ENCODE results near the gene HPX. TPM values are rescaled to one million over a fixed set of nuclear protein-coding genes. Genes with fewer than 3 reads are reported as not detected.
A peak's percentile ranks its signal among the peaks of the same experiment; 100 is the strongest.

Gene HPX
- total RNA-seq, 2 donors from 2014 or later, result 3.9 to 6.0 TPM

GRCh38 chr11:6438979-6439571 lies 1.7 kb downstream of the HPX start:
- Histone ChIP-seq H3K27me3 (ENCODE audit: control insufficient read depth, insufficient read depth, low read length, poor library complexity, severe bottlenecking) (no peaks in the 10 kb centered on the region), H3K36me3 (ENCODE audit: control insufficient read depth, insufficient read depth, low read length) (no peaks in the 10 kb centered on the region), H3K9me3 (ENCODE audit: control insufficient read depth, low read length) (no peaks in the 10 kb centered on the region), H3K27ac (ENCODE audit: low read depth, low read length) (no peak overlapping the region), H3K4me1 (ENCODE audit: control insufficient read depth, insufficient read depth, low read length) (peaks cover 21% of the 10 kb centered on the region), H3K9ac (ENCODE audit: extremely low read depth, low read length, poor library complexity, severe bottlenecking) (no peak overlapping the region), H3K4me3 (ENCODE audit: low read length) (no peak overlapping the region)
- Mint-ChIP-seq H3K4me3 (no peak overlapping the region), H3K36me3 (ENCODE audit: low read depth) (no peaks in the 10 kb centered on the region), H3K9me3 (no peaks in the 10 kb centered on the region), H3K27me3 (ENCODE audit: insufficient read depth) (no peaks in the 10 kb centered on the region), H3K4me1 (peaks cover 3% of the 10 kb centered on the region), H3K27ac (no peak overlapping the region)
- peak; percentile 87 for TF ChIP-seq CTCF (conservative IDR thresholded peaks at IDR 0.05)
- 40 to 51% methylated on average over 1 of the region's 1 CpG for WGBS, 2 experiments (ENCODE audit: insufficient coverage in 1 of 2, insufficient read length in 1 of 2)
- peak; percentile 86 for DNase-seq

GRCh38 chr11:6437993-6438392 lies 2.8 kb downstream of the HPX start:
- Histone ChIP-seq H3K4me3 (ENCODE audit: low read length) (no peak overlapping the region), H3K27me3 (ENCODE audit: control insufficient read depth, insufficient read depth, low read length, poor library complexity, severe bottlenecking) (no peaks in the 10 kb centered on the region), H3K9ac (ENCODE audit: extremely low read depth, low read length, poor library complexity, severe bottlenecking) (no peak overlapping the region), H3K27ac (ENCODE audit: low read depth, low read length) (no peak overlapping the region), H3K36me3 (ENCODE audit: control insufficient read depth, insufficient read depth, low read length) (no peaks in the 10 kb centered on the region), H3K4me1 (ENCODE audit: control insufficient read depth, insufficient read depth, low read length) (peaks cover 21% of the 10 kb centered on the region), H3K9me3 (ENCODE audit: control insufficient read depth, low read length) (no peaks in the 10 kb centered on the region)
- H3K4me1 Mint-ChIP-seq, result peaks cover 11% of the 10 kb centered on the region
- no peaks in the 10 kb centered on the region for H3K9me3 Mint-ChIP-seq
- H3K27ac Mint-ChIP-seq, result no peak overlapping the region
- no peak for TF ChIP-seq CTCF (conservative IDR thresholded peaks at IDR 0.05)
- H3K36me3 Mint-ChIP-seq (ENCODE audit: low read depth), result no peaks in the 10 kb centered on the region
- WGBS, 2 experiments (ENCODE audit: insufficient coverage in 1 of 2, insufficient read length in 1 of 2), result 94 to 100% methylated on average over 2 to 3 of the region's 3 CpGs
- no peak for DNase-seq
- H3K4me3 Mint-ChIP-seq, result no peak overlapping the region
- no peaks in the 10 kb centered on the region for H3K27me3 Mint-ChIP-seq (ENCODE audit: insufficient read depth)

- H3K4me3 ChIP-seq (ENCODE audit: low read length), result no peak overlapping the region
- no peaks in the 10 kb centered on the region for H3K27me3 Mint-ChIP-seq (ENCODE audit: insufficient read depth)
- no peak overlapping the region for H3K27ac Mint-ChIP-seq
- no peak overlapping the region for H3K9ac ChIP-seq (ENCODE audit: extremely low read depth, low read length, poor library complexity, severe bottlenecking)
- H3K4me1 Mint-ChIP-seq, result peaks cover 13% of the 10 kb centered on the region
- no peaks in the 10 kb centered on the region for H3K36me3 Mint-ChIP-seq (ENCODE audit: low read depth)
- no peaks in the 10 kb centered on the region for H3K9me3 Mint-ChIP-seq
- no peaks in the 10 kb centered on the region for H3K36me3 ChIP-seq (ENCODE audit: control insufficient read depth, insufficient read depth, low read length)
- no peaks in the 10 kb centered on the region for H3K9me3 ChIP-seq (ENCODE audit: control insufficient read depth, low read length)
- H3K27me3 ChIP-seq (ENCODE audit: control insufficient read depth, insufficient read depth, low read length, poor library complexity, severe bottlenecking), result no peaks in the 10 kb centered on the region
- no peak for TF ChIP-seq CTCF (conservative IDR thresholded peaks at IDR 0.05)
- no peak for DNase-seq
- no peak overlapping the region for H3K27ac ChIP-seq (ENCODE audit: low read depth, low read length)
- WGBS, 2 experiments (ENCODE audit: insufficient coverage in 1 of 2, insufficient read length in 1 of 2), result 88 to 94% methylated on average over 10 to 12 of the region's 12 CpGs
- H3K4me1 ChIP-seq (ENCODE audit: control insufficient read depth, insufficient read depth, low read length), result peaks cover 21% of the 10 kb centered on the region
- H3K4me3 Mint-ChIP-seq, result no peak overlapping the region
These were observed 3.4 kb downstream of the HPX start for GRCh38 chr11:6437423-6437822.

Measured in endodermal cell (in vitro differentiated cells).